H1 (cell line): ENCODE data around the gene TMBIM1.

Experiments used
- SUZ12 ChIP-seq: fragments of 200-600 bp; sonication (generic); IDR thresholded peaks from 2 replicates; pipeline ENCODE4 v1.6.1; 2012; ENCODE audit warnings: mild to moderate bottlenecking, inconsistent platforms, low read length, moderate library complexity, mixed read lengths
- TAF1 ChIP-seq: IDR thresholded peaks from 2 replicates; pipeline ENCODE4 v1.6.1; 2011; ENCODE audit warnings: mild to moderate bottlenecking, low read depth, low read length
- TF ChIP-seq, protein P1 (sequence below), 3 experiments: IDR thresholded peaks; 1 replicate in 2 of 3; 2 replicates in 1 of 3; pipeline versions ENCODE4 v1.5.1 to v1.6.1; 2011; ENCODE audit warnings: low read length in 3 of 3, mild to moderate bottlenecking in 3 of 3, inconsistent platforms in 2 of 3, low read depth in 1 of 3, moderate library complexity in 1 of 3; ENCODE audit not compliant: insufficient read depth in 1 of 3; ENCODE audit errors: control extremely low read depth in 1 of 3

DNA sequence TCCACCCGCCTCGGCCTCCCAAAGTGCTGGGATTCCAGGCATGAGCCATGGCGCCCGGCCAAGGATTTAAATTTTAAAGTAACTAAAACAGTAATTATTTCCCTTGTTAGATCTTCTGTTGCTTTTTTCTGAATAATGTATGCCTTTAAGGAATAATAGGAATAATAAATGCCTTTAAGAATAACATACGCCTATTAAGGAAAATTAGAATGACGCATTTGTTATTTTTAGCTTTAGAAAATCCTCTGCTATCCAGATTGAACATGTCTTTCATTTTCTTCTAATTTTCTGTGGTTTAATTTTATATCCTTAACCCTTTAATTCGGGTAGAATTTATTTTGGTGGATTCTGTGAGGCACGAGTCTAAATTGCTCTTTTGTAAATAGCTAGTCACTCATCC is 23.1 kb upstream of the TMBIM1 start:
- TF ChIP-seq TAF1 (no peak), SUZ12 (no peak)
- TF ChIP-seq, protein P1, sequence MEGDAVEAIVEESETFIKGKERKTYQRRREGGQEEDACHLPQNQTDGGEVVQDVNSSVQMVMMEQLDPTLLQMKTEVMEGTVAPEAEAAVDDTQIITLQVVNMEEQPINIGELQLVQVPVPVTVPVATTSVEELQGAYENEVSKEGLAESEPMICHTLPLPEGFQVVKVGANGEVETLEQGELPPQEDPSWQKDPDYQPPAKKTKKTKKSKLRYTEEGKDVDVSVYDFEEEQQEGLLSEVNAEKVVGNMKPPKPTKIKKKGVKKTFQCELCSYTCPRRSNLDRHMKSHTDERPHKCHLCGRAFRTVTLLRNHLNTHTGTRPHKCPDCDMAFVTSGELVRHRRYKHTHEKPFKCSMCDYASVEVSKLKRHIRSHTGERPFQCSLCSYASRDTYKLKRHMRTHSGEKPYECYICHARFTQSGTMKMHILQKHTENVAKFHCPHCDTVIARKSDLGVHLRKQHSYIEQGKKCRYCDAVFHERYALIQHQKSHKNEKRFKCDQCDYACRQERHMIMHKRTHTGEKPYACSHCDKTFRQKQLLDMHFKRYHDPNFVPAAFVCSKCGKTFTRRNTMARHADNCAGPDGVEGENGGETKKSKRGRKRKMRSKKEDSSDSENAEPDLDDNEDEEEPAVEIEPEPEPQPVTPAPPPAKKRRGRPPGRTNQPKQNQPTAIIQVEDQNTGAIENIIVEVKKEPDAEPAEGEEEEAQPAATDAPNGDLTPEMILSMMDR (IDR thresholded peaks at IDR 0.05; ENCODE audit: control extremely low read depth in 1 of 3, insufficient read depth in 1 of 3, low read depth in 1 of 3, low read length in 3 of 3) = no peak
